HEK293T (cell line): Measurements from ENCODE around the gene TPX2.

Experiments used
- CTCF ChIA-PET: fragments of 350-600 bp; formaldehyde crosslinking; extraction: SDS; loops from one replicate; lab custom pipeline; 2021; ENCODE audit warnings: antibody characterized with exemption, inconsistent platforms; lab: Yijun Ruan, JAX
- POLR2A ChIA-PET: fragments of 350-600 bp; formaldehyde crosslinking; extraction: SDS; loops from one replicate; lab custom pipeline; 2020; ENCODE audit warnings: antibody characterized with exemption, inconsistent platforms; lab: Yijun Ruan, JAX
- DNase-seq: peaks from one replicate; pipeline ENCODE4 v3.0.0; 2012; ENCODE audit warnings: mixed read lengths; ENCODE audit errors: extremely low spot score
- ARNT ChIP-seq: fragments of 450-650 bp; IDR thresholded peaks from 2 replicates; pipeline ENCODE4 v1.6.1; 2017; ENCODE audit warnings: mild to moderate bottlenecking
- BHLHE40 ChIP-seq: fragments of 450-650 bp; IDR thresholded peaks from 2 replicates; pipeline ENCODE4 v1.6.1; 2016; ENCODE audit warnings: mild to moderate bottlenecking, moderate library complexity, borderline replicate concordance
- CTBP1 ChIP-seq: fragments of 450-650 bp; IDR thresholded peaks from 2 replicates; pipeline ENCODE4 v1.6.1; 2016; ENCODE audit warnings: borderline replicate concordance
- ELF4 ChIP-seq: fragments of 450-650 bp; IDR thresholded peaks from 2 replicates; pipeline ENCODE4 v1.6.1; 2017; ENCODE audit warnings: antibody characterized with exemption
- FOXA1 ChIP-seq: fragments of 450-650 bp; IDR thresholded peaks from 2 replicates; pipeline ENCODE4 v1.6.1; 2016; ENCODE audit warnings: mild to moderate bottlenecking
- FOXK2 ChIP-seq: fragments of 450-650 bp; IDR thresholded peaks from 2 replicates; pipeline ENCODE4 v1.6.1; 2016; ENCODE audit warnings: mild to moderate bottlenecking
- FOXM1 ChIP-seq: fragments of 450-650 bp; IDR thresholded peaks from 2 replicates; pipeline ENCODE4 v1.6.1; 2017; ENCODE audit warnings: mild to moderate bottlenecking, borderline replicate concordance
- HDGF ChIP-seq: fragments of 450-650 bp; IDR thresholded peaks from 2 replicates; pipeline ENCODE4 v1.6.1; 2017; ENCODE audit warnings: antibody characterized with exemption, borderline replicate concordance
- L3MBTL2 ChIP-seq: fragments of 450-650 bp; conservative IDR thresholded peaks from 2 replicates; pipeline ENCODE4 v1.6.1; 2016; ENCODE audit warnings: mild to moderate bottlenecking
- LEF1 ChIP-seq: fragments of 450-650 bp; IDR thresholded peaks from 2 replicates; pipeline ENCODE4 v1.6.1; 2017; ENCODE audit warnings: mild to moderate bottlenecking, borderline replicate concordance
- NFRKB ChIP-seq: fragments of 450-650 bp; IDR thresholded peaks from 2 replicates; pipeline ENCODE4 v1.6.1; 2016; ENCODE audit warnings: mild to moderate bottlenecking, moderate library complexity
- SP1 ChIP-seq: fragments of 450-650 bp; IDR thresholded peaks from 2 replicates; pipeline ENCODE4 v1.6.1; 2017
- SUZ12 ChIP-seq: fragments of 450-650 bp; IDR thresholded peaks from 2 replicates; pipeline ENCODE4 v1.6.1; 2016; ENCODE audit warnings: mild to moderate bottlenecking
- TARDBP ChIP-seq: fragments of 450-650 bp; IDR thresholded peaks from 2 replicates; pipeline ENCODE4 v1.6.1; 2016
- ZNF384 ChIP-seq: fragments of 450-650 bp; IDR thresholded peaks from 2 replicates; pipeline ENCODE4 v1.6.1; 2016
- TF ChIP-seq, protein P1 (sequence below): fragments of 450-650 bp; IDR thresholded peaks from 2 replicates; pipeline ENCODE4 v1.6.1; 2016

Gene TPX2

DNA sequence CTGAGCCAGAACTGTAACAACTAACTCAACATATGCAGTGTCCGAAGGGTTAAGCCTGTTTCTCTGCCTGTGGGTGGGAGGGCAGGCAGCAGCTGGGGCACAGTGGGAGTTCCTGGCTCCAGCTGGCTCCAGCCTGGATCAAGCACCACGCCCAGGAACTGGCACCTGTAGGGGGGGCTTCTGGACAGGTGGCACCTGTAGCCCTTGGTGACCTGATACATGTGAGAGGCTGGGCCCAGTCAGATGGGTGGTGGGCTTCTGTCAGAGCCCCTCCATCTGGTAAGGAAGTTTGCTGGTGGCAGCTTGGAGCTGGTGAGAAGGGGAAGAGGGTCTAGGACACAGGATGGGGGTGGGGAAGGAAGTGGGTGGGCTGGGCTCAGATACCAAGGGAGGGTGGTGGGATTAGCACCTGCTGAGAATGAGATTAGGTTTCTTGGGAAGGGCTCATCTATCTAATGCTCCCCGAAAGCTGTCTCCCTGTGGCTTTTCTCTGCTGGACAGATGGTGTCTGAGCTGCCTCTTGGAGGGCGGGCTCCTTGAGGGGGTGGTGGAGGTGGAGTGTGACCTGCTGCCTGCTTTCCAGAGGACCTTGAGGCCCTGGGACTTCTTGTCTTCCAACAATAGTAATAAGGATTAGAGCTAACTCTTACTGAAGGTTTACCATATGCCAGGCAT is 45.0 kb upstream of the TPX2 start:
- CTCF ChIA-PET, result interaction anchor here (1.1 to 1.6 kb wide), 2 partner anchors 29 to 32 kb away, joined by 3 to 5 read pairs; no protein-coding TSS in a partner anchor
- no peak for TF ChIP-seq ZNF384
- no peak for TF ChIP-seq FOXK2
- TF ChIP-seq FOXA1, result no peak
- TF ChIP-seq ELF4, result no peak
- TF ChIP-seq, protein P1, sequence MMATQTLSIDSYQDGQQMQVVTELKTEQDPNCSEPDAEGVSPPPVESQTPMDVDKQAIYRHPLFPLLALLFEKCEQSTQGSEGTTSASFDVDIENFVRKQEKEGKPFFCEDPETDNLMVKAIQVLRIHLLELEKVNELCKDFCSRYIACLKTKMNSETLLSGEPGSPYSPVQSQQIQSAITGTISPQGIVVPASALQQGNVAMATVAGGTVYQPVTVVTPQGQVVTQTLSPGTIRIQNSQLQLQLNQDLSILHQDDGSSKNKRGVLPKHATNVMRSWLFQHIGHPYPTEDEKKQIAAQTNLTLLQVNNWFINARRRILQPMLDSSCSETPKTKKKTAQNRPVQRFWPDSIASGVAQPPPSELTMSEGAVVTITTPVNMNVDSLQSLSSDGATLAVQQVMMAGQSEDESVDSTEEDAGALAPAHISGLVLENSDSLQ, result no peak
- TF ChIP-seq SP1, result no peak
- TF ChIP-seq FOXM1, result no peak
- TF ChIP-seq BHLHE40, result no peak
- no peak for TF ChIP-seq L3MBTL2
- no peak for TF ChIP-seq NFRKB
- no peak for TF ChIP-seq ARNT
- POLR2A ChIA-PET, result interaction anchor here (0.9 kb wide), 1 partner anchor 45 kb away, joined by 3 read pairs; the partner anchor contains the start of gene TPX2
- no peak for DNase-seq

DNA sequence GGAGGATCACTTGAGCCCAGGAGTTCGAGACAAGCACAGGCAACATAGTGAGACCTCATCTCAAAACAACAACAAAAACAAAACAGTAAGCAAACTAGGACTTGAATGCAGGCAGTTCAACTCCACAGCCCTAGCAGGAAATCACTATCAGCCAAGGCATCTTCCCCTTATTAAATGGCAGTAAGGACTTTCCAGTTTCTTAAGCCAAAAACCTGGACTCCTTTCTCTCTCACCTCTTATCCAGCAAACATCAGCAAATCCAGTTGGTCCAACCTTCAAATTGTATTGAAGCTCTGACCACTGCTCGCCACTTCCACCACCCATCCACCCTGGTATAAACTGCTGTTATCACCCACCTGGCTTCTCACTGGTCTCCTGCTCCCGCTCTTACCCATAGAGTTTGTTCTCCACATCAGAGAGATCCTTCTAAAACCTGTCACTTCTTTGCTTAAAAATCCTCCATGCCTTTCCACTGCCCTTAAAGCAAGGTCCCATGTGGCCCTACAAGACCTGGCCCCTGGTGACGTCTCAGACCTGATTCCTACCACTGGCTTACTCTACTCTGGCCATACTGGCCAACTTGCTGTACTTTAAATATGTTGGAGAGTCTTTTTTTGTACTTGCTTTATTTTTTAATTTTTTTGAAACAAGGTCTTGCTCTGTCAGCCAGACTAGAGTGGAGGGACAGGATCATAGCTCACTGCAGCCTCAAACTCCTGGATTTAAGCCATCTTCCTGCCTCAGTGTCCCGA is 44.1 kb upstream of the TPX2 start:
- POLR2A ChIA-PET, result no interaction called here
- CTCF ChIA-PET, result interaction anchor here (2.2 kb wide), 1 partner anchor 33 kb away, joined by 11 read pairs; no protein-coding TSS in a partner anchor
- TF ChIP-seq HDGF, result no peak
- TF ChIP-seq FOXM1, result no peak
- no peak for TF ChIP-seq LEF1
- no peak for DNase-seq

GRCh38 chr20:31695849-31696804 is 43.0 kb upstream of the TPX2 start:
- no peak for DNase-seq
- POLR2A ChIA-PET, result interaction anchor here (0.6 kb wide), 1 partner anchor 56 kb away, joined by 4 read pairs; no protein-coding TSS in a partner anchor
- CTCF ChIA-PET, result interaction anchor here (1.2 to 2.2 kb wide), 2 partner anchors 32 to 34 kb away, joined by 4 to 11 read pairs; no protein-coding TSS in a partner anchor
- TF ChIP-seq FOXA1, result no peak
- no peak for TF ChIP-seq ARNT
- TF ChIP-seq HDGF, result no peak
- TF ChIP-seq TARDBP, result no peak
- TF ChIP-seq NFRKB, result no peak
- TF ChIP-seq SP1, result no peak
- TF ChIP-seq FOXK2, result no peak
- TF ChIP-seq, protein P1, result no peak
- no peak for TF ChIP-seq FOXM1
- TF ChIP-seq CTBP1, result no peak
- TF ChIP-seq BHLHE40, result no peak
- no peak for TF ChIP-seq LEF1
- TF ChIP-seq ZNF384, result no peak
- no peak for TF ChIP-seq L3MBTL2
- TF ChIP-seq ELF4, result no peak

- no peak for DNase-seq
- CTCF ChIA-PET, result interaction anchor here (0.6 to 2.0 kb wide), 3 partner anchors 26 to 86 kb away, joined by 3 to 8 read pairs (median 4); no protein-coding TSS in a partner anchor
- POLR2A ChIA-PET, result no interaction called here
- TF ChIP-seq FOXM1, result no peak
- no peak for TF ChIP-seq TARDBP
- no peak for TF ChIP-seq FOXK2
- TF ChIP-seq FOXA1, result no peak
- no peak for TF ChIP-seq HDGF
- no peak for TF ChIP-seq SUZ12
- TF ChIP-seq L3MBTL2, result no peak
- no peak for TF ChIP-seq SP1
- TF ChIP-seq ZNF384, result no peak
- no peak for TF ChIP-seq ARNT
- no peak for TF ChIP-seq CTBP1
Measured at GRCh38 chr20:31698243-31698802, 40.8 kb upstream of the TPX2 start.

- POLR2A ChIA-PET, result interaction anchor here (1.0 kb wide), 1 partner anchor 25 kb away, joined by 5 read pairs; no protein-coding TSS in a partner anchor
- DNase-seq, result no peak
Measured at GRCh38 chr20:31698803-31699718, 40.0 kb upstream of the TPX2 start.

More at GRCh38 chr20:31698803-31699718, 40.0 kb upstream of the TPX2 start:
- TF ChIP-seq, protein P1, result no peak
- TF ChIP-seq L3MBTL2 (no peak), FOXM1 (no peak), LEF1 (no peak), TARDBP (no peak), ELF4 (no peak)
- CTCF ChIA-PET, result interaction anchor here (0.6 to 2.0 kb wide), 2 partner anchors 25 to 37 kb away, joined by 3 to 8 read pairs; no protein-coding TSS in a partner anchor
